ENCODE results near the gene RXRB. TPM values are rescaled to one million over a fixed set of nuclear protein-coding genes. Genes with fewer than 3 reads are reported as not detected.

The RXRB gene
- total and polyA plus RNA-seq, 2 of the 13 experiments (the other 11 are each of a cell fraction or from before 2014, with no cell fraction given), result 26.7 to 55.7 TPM

GRCh38 chr6:33204415-33205190, 4.1 kb upstream of the RXRB start, which contains the start of gene HSD17B8 (continued):
- TF ChIP-seq ADNP (CRISPR knock-in tag; IDR thresholded peaks at IDR 0.05), result no peak
- no peak for TF ChIP-seq CREM (IDR thresholded peaks at IDR 0.05)
- no peak for TF ChIP-seq CREM (CRISPR knock-in tag; IDR thresholded peaks at IDR 0.05)
- no peak for TF ChIP-seq TOE1 (CRISPR knock-in tag; IDR thresholded peaks at IDR 0.05)
- TF ChIP-seq, protein P1, sequence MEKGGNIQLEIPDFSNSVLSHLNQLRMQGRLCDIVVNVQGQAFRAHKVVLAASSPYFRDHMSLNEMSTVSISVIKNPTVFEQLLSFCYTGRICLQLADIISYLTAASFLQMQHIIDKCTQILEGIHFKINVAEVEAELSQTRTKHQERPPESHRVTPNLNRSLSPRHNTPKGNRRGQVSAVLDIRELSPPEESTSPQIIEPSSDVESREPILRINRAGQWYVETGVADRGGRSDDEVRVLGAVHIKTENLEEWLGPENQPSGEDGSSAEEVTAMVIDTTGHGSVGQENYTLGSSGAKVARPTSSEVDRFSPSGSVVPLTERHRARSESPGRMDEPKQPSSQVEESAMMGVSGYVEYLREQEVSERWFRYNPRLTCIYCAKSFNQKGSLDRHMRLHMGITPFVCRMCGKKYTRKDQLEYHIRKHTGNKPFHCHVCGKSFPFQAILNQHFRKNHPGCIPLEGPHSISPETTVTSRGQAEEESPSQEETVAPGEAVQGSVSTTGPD (CRISPR knock-in tag; IDR thresholded peaks at IDR 0.05), result no peak
- no peak for TF ChIP-seq ZNF337 (CRISPR knock-in tag; IDR thresholded peaks at IDR 0.05; ENCODE audit: borderline replicate concordance, low read depth)
- no peak for TF ChIP-seq ZNF550 (CRISPR knock-in tag; IDR thresholded peaks at IDR 0.05; ENCODE audit: borderline replicate concordance)
- TF ChIP-seq ZNF678 (CRISPR knock-in tag; IDR thresholded peaks at IDR 0.05), result peak; percentile 79; the same call in 1 of the 2 replicates
- peak; percentile 15 for TF ChIP-seq HNRNPK (IDR thresholded peaks at IDR 0.05; ENCODE audit: low read depth, low read length, poor library complexity, severe bottlenecking)
- no peak for TF ChIP-seq NFE2L2 (IDR thresholded peaks at IDR 0.05; ENCODE audit: low read length)
- no peak for TF ChIP-seq ZNF280B (CRISPR knock-in tag; IDR thresholded peaks at IDR 0.05; ENCODE audit: borderline replicate concordance)
- TF ChIP-seq, protein P2, sequence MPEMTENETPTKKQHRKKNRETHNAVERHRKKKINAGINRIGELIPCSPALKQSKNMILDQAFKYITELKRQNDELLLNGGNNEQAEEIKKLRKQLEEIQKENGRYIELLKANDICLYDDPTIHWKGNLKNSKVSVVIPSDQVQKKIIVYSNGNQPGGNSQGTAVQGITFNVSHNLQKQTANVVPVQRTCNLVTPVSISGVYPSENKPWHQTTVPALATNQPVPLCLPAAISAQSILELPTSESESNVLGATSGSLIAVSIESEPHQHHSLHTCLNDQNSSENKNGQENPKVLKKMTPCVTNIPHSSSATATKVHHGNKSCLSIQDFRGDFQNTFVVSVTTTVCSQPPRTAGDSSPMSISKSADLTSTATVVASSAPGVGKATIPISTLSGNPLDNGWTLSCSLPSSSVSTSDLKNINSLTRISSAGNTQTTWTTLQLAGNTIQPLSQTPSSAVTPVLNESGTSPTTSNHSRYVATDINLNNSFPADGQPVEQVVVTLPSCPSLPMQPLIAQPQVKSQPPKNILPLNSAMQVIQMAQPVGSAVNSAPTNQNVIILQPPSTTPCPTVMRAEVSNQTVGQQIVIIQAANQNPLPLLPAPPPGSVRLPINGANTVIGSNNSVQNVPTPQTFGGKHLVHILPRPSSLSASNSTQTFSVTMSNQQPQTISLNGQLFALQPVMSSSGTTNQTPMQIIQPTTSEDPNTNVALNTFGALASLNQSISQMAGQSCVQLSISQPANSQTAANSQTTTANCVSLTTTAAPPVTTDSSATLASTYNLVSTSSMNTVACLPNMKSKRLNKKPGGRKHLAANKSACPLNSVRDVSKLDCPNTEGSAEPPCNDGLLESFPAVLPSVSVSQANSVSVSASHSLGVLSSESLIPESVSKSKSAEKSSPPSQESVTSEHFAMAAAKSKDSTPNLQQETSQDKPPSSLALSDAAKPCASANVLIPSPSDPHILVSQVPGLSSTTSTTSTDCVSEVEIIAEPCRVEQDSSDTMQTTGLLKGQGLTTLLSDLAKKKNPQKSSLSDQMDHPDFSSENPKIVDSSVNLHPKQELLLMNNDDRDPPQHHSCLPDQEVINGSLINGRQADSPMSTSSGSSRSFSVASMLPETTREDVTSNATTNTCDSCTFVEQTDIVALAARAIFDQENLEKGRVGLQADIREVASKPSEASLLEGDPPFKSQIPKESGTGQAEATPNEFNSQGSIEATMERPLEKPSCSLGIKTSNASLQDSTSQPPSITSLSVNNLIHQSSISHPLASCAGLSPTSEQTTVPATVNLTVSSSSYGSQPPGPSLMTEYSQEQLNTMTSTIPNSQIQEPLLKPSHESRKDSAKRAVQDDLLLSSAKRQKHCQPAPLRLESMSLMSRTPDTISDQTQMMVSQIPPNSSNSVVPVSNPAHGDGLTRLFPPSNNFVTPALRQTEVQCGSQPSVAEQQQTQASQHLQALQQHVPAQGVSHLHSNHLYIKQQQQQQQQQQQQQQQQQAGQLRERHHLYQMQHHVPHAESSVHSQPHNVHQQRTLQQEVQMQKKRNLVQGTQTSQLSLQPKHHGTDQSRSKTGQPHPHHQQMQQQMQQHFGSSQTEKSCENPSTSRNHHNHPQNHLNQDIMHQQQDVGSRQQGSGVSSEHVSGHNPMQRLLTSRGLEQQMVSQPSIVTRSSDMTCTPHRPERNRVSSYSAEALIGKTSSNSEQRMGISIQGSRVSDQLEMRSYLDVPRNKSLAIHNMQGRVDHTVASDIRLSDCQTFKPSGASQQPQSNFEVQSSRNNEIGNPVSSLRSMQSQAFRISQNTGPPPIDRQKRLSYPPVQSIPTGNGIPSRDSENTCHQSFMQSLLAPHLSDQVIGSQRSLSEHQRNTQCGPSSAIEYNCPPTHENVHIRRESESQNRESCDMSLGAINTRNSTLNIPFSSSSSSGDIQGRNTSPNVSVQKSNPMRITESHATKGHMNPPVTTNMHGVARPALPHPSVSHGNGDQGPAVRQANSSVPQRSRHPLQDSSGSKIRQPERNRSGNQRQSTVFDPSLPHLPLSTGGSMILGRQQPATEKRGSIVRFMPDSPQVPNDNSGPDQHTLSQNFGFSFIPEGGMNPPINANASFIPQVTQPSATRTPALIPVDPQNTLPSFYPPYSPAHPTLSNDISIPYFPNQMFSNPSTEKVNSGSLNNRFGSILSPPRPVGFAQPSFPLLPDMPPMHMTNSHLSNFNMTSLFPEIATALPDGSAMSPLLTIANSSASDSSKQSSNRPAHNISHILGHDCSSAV (CRISPR knock-in tag; IDR thresholded peaks at IDR 0.05; ENCODE audit: borderline replicate concordance), result no peak
- peak; percentile 75; the same call in 1 of the 2 replicates for TF ChIP-seq ZNF256 (CRISPR knock-in tag; conservative IDR thresholded peaks at IDR 0.05)
- no peak for TF ChIP-seq RNF2 (conservative IDR thresholded peaks at IDR 0.05; ENCODE audit: low read depth)
- TF ChIP-seq, protein P3, sequence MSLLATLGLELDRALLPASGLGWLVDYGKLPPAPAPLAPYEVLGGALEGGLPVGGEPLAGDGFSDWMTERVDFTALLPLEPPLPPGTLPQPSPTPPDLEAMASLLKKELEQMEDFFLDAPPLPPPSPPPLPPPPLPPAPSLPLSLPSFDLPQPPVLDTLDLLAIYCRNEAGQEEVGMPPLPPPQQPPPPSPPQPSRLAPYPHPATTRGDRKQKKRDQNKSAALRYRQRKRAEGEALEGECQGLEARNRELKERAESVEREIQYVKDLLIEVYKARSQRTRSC (CRISPR knock-in tag; IDR thresholded peaks at IDR 0.05; ENCODE audit: low read depth), result no peak; the same call in 1 of the 2 replicates
- TF ChIP-seq RFX3 (CRISPR knock-in tag; IDR thresholded peaks at IDR 0.05), result no peak
- no peak for TF ChIP-seq CBX5 (CRISPR knock-in tag; IDR thresholded peaks at IDR 0.05; ENCODE audit: borderline replicate concordance)
